Fibroblast of mammary gland (primary cell): Measurements from ENCODE around the gene MAP3K20.
"Not testable (repeated sequence)": the region's sequence is repeated elsewhere in the genome, so short reads cannot be mapped to it uniquely, and the experiment has no call there.

Experiments used
- DNase-seq: peaks from one replicate; pipeline ENCODE4 v3.0.0-alpha.2; 2010; ENCODE audit warnings: low read depth
- H3K4me3 ChIP-seq: 2 replicates; pipeline ENCODE4 v1.5.1; 2011; ENCODE audit warnings: low read depth, mild to moderate bottlenecking, low read length, moderate library complexity; ENCODE audit not compliant: control insufficient read depth
- CTCF ChIP-seq: conservative IDR thresholded peaks from 2 replicates; pipeline ENCODE4 v1.5.1; 2011; ENCODE audit warnings: low read depth, low read length, inconsistent platforms; ENCODE audit not compliant: control insufficient read depth, insufficient read depth

Gene MAP3K20

GRCh38 chr2:173159791-173160463 lies 84.3 kb downstream of the MAP3K20 start:
- H3K4me3 ChIP-seq, result peak overlapping the region; percentile 5
- no peak for TF ChIP-seq CTCF
- DNase-seq, result peak; percentile 100

GRCh38 chr2:173160618-173161017 lies 85.0 kb downstream of the MAP3K20 start:
- no peak for DNase-seq
- peak overlapping the region; percentile 5 for H3K4me3 ChIP-seq
- no peak for TF ChIP-seq CTCF

GRCh38 chr2:173161040-173161439 lies 85.4 kb downstream of the MAP3K20 start:
- H3K4me3 ChIP-seq, result no peak overlapping the region
- no peak for TF ChIP-seq CTCF
- no peak for DNase-seq

- no peak for DNase-seq
- TF ChIP-seq CTCF, result no peak
- no peak overlapping the region for H3K4me3 ChIP-seq
Measured at GRCh38 chr2:173161507-173161906, 85.9 kb downstream of the MAP3K20 start.

GRCh38 chr2:173163357-173163756 lies 87.7 kb downstream of the MAP3K20 start:
- DNase-seq, H3K4me3 ChIP-seq: not testable (repeated sequence)

- TF ChIP-seq CTCF, result no peak
- no peak for DNase-seq
- no peak overlapping the region for H3K4me3 ChIP-seq
Measured at GRCh38 chr2:173164396-173164795, 88.8 kb downstream of the MAP3K20 start.

- DNase-seq, result no peak
- no peak overlapping the region for H3K4me3 ChIP-seq
- no peak for TF ChIP-seq CTCF
Measured at GRCh38 chr2:173165443-173166238, 90.0 kb downstream of the MAP3K20 start.
